HFF-Myc (cell line): ENCODE results near the gene ASCL5.

Source experiments
- DNase-seq: peaks from one replicate; pipeline ENCODE4 v3.0.0-alpha.2; 2011; ENCODE audit warnings: low read depth; ENCODE audit errors: extremely low read depth
- H3K4me3 ChIP-seq: replicated peaks from 2 replicates; pipeline ENCODE4 v1.5.1; 2011; ENCODE audit warnings: low read depth, mild to moderate bottlenecking, control low read depth, low read length
- TF ChIP-seq, protein P1 (sequence below): IDR thresholded peaks from 2 replicates; pipeline ENCODE4 v1.5.1; 2012; ENCODE audit warnings: mild to moderate bottlenecking, low read depth, low read length, control low read depth; ENCODE audit errors: missing control alignments

Gene ASCL5

DNA sequence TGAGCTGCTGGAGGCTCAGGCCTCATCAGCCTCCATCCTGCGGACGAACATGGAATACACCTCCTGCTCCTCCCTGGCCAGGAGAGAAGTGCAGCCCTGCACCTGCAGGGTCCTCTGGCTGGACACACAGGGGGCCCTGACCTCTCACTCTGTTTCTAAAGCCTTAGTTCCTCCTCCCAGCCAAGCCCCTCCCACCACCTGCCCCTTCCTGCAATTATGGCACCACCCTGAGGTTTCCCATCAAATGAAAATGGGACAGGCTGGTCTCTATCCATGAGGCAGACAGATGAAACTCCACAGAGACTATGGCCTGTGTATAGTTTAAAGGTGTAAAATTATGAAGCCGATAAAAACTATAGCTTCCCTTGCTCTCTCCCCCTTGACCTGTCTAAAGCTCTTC is 57.3 kb downstream of the ASCL5 start:
- no peak for DNase-seq
- H3K4me3 ChIP-seq, result no peak overlapping the region
- TF ChIP-seq, protein P1, sequence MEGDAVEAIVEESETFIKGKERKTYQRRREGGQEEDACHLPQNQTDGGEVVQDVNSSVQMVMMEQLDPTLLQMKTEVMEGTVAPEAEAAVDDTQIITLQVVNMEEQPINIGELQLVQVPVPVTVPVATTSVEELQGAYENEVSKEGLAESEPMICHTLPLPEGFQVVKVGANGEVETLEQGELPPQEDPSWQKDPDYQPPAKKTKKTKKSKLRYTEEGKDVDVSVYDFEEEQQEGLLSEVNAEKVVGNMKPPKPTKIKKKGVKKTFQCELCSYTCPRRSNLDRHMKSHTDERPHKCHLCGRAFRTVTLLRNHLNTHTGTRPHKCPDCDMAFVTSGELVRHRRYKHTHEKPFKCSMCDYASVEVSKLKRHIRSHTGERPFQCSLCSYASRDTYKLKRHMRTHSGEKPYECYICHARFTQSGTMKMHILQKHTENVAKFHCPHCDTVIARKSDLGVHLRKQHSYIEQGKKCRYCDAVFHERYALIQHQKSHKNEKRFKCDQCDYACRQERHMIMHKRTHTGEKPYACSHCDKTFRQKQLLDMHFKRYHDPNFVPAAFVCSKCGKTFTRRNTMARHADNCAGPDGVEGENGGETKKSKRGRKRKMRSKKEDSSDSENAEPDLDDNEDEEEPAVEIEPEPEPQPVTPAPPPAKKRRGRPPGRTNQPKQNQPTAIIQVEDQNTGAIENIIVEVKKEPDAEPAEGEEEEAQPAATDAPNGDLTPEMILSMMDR, result no peak

DNA sequence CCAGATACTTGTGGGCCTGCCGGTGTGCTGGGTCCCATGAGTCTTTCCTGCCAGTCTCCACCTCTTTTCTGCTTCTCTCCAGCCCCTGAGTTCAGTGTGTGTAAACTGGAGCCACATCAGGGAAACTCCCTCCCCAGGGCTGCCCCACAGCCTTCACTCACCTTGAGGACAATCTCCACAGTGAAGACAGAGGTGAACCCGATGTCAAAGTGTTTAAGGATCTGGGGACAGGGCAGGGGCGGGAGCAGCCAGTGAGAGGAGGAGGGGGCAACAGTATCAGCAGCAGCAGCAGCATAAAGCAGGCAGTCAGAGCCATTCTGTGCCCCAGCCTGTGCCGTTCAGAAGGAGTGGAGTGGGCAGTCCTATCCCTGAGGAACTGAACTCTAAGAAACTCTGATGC is 58.0 kb downstream of the ASCL5 start:
- DNase-seq, result no peak
- H3K4me3 ChIP-seq, result no peak overlapping the region
- TF ChIP-seq, protein P1, result no peak

DNA sequence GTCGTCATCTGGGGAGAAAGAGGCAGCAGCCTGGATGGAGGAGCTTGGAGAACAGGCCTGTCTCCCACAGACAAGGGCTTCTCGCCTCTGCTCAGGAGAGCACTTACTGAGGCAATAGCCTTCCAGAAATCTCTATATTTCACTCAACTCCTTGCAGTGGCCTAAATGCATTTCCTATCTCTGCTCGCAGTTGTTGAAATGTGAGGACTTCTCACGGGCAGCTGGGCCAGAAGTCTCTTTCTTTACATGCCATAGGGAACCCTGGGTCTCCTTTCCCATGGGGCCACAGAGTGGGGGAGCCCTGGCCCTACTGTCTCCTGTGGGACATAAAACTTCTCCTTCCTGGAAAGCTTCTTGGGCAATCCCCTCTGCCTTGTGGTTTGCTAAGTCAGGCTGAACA is 60.0 kb downstream of the ASCL5 start:
- no peak overlapping the region for H3K4me3 ChIP-seq
- TF ChIP-seq, protein P1, result no peak
- DNase-seq, result no peak

DNA sequence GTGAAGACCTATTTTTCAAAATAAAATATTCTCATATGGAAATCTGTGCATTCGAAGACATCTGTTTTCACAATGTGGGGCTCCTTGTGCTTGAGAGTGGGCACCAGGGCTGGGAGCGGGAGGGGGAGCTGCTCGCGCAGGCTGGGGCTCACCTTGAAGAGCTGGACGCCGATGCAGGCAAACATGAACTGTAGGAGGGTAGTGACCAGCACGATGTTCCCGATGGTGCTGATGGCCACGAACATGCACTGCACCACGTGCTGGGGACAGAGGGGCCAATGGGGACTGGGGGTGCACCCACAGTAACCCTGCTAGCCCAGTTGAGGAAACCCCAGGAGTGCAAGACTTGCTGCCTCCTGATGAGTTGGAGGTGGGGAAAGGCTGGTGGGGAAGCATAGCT is 61.3 kb downstream of the ASCL5 start:
- DNase-seq, result no peak
- no peak overlapping the region for H3K4me3 ChIP-seq
- TF ChIP-seq, protein P1, result no peak

DNA sequence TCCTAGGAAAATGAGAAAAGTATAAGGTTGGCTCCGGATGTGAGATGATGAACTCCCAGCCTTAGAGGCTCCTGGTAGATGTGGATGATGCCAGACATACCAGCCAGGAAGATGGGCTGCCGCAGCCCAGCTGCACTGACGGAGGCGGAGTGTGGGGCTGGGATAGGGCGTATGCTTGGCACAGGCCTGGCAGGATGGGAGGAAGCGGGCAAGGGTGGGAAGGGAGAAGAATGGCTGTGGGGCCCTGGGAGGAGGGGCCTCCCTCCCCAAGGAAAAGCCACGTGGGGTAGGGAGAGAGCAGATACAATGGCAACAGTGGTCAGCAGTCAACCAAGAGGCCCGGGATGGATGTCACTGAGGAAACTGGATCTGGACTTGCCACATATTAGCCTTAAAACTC is 62.2 kb downstream of the ASCL5 start:
- no peak for DNase-seq
- no peak overlapping the region for H3K4me3 ChIP-seq
- TF ChIP-seq, protein P1, result no peak
